ENCODE measurements around the gene TRIM69.
"Not testable (repeated sequence)": the region's sequence is repeated elsewhere in the genome, so short reads cannot be mapped to it uniquely, and the experiment has no call there.

TRIM69 gene

DNA sequence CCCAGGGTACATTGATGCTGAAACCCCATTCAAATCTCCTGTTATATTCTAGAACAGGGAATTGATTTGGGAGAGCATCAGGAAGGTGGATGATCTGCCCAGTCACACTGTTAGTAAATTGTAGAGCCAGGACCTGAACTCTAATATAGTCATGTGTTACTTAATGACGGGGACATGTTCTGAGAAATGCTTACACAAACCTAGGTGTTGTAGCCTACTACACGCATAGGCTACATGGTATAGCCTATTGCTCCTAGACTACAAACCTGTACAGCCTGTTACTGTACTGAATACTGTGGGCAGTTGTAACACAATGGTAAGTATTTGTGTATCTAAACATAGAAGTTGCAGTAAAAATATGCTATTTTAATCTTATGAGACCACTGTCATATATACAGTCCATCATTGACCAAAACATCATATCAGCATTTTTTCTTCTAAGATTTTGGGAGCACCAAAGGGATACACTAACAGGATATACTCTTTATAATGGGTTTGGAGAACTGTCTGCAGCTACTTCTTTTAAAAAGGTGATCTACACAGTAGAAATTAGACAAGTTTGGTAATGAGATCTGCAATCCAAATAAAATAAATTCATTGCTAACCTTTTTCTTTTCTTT is 19.2 kb upstream of the TRIM69 start:
- no peak for DNase-seq

DNA sequence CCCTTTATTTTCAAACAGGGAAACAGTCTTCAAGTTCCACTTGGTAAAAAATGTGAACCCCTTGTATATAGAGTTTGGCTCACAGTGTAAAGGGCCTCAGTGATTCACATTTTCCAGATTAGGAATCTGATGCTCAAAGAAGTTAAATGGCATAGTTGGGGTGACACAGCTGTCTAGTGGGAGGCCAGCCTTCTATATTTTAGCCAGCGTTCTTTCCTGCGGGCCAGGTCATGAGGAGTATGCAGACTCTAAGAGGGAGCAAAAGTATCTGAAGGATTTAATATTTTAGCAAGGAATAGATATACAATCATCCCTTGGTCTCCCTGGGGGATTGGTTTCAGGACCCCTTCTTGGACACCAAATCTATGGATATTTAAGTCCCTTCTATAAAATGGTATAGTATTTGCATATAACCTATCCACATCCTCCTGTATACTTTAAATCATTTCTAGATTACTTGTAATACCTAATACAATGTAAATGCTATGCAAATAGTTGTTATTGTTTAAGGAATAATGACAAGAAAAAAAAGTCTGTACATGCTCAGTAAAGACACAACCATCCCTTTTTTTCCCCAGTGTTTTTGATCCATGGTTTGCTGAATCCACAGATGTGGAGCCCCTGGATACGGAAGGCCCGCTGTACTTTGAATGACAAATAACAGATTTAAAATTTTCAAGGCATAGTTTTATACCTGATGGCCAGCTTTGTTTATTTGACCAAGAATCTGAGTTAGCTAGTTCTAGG is 18.0 kb upstream of the TRIM69 start:
- DNase-seq, result no peak

DNA sequence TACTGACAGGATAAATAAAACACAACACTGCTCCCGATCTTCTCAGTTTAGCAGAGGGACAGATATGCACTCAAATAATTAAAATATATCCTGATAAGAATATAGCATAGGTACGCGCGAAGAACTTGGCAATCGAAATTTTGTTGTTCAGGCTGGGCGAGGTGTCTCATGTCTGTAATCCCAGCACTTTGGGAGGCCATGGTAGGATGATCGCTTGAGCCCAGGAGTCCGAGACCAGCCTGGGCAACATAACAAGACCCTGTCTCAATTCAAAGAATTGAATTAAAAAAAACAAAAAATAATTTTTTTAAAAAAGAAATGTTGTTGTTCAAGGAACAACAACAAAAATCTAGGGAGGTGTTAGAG is 17.4 kb upstream of the TRIM69 start:
- DNase-seq, result no peak

DNA sequence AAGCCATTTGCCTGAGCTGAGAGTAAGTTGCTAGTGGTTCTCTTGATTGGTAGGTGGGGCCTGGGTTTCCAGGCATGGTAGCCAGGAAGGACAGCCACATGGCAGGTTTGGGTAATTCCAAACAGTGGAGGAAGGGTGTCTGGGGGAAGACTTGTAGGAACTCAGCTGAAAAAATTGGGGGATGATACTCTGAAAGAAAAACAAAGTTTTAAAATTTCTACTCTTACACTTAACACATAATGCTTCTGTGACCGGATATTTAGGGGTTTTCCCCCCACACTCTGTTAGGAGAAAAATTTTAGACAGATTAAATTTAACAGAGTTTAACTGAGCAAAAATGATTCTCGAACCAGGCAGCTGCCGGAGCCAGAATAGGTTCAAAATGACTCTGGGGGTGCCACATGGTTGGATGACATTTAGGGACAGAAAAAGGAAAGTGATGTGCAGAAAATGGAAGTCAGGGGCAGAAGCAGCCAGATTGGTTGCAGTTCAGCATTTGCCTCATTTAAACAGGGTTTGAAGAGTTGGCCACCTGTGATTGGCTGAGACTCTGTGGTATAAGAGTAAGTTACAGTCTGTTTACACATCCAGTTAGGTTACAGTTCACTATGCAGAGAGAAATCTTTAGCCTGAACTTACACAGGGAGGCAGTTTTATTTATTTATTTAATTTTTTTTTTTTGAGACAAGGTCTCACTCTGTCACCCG is 16.9 kb upstream of the TRIM69 start:
- DNase-seq, result peak; percentile 79

DNA sequence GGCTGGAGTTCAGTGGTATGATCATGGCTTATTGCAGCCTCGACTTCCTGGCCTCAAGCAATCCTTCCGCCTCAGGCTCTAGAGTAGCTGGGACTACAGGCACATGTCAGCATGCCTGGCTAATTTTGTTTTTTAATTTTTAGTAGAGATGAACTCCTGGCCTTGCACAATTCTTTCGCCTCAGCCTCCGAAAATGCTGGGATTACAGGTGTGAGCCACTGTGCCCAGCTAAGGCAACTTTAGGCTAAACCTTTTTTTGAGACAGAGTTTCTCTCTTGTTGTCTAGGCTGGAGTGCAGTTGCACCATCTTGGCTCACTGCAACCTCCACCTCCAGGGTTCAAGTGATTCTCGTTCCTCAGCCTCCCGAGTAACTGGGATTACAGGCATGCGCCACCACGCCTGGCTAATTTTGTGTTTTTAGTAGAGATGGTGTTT is 16.3 kb upstream of the TRIM69 start:
- DNase-seq, result not testable (repeated sequence)

DNA sequence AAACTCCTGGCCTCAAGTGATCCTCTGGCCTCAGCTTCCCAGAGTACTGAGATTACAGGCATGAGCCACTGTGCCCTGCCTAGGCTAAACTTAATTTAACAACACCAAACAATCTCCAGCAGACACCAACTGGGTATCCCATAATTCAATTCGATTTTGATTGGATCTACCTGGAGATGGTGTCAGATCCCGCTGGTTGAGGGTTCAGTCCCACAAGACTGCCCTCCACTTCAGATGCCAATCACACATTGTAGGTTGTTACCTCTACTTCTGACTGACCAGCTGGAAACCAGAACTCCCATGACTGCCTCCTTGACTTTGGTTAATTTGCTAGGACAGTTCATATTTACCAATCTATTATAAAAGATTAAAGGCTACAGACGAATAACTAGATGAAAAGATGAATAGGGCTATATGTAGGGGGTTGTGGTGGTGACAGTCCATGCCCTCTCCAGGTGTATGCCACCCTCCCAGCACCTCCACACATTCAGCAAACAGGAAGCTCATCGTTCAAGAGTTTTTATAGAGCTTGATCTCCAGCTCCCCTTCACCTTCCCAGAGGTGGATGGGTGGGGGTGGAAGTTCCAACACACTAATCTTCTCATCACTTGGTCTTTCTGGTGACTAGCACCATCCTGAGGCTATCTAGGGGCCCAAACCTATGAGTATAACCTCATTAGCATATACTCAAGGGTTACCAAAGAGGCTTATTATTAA is 15.7 kb upstream of the TRIM69 start:
- DNase-seq, result no peak

DNA sequence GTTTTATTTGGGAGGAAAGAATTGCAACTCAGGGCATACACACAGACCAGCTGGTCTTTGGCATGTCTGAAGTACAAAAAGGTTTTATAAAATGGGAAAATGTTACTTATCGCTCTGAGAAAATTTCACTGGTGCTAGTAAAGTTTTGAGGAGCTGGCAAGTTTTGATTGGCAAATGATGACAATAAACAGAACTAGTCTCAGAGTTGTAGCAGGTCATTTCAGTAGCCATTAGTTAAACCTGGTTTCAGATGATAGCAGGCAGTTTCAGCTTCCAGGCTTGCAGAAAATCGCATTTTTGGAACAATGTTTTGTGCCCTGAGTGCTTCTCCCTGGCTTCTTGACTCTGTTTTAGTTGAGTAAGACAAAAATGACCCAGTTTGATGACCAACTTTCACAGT is 14.3 kb upstream of the TRIM69 start:
- no peak for DNase-seq

DNA sequence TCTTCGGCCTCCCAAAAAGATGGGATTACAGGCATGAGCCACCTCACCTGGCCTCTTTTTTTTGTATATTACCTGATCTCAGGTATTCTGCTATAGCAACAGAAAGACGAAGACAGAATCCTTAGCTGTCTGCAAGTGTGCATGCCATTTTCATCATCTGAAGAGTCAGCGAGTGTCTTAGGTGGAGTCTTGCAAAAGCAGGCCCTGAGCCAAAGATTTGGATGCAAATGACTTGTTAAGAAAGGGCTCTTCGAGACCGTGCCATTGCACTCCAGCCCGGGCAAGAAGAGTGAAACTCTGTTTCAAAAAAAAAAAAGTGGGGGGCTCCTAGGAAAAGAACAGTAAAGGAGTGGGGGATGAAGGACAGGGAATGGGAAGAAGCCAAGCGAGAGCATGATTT is 10.2 kb upstream of the TRIM69 start:
- no peak for DNase-seq

DNA sequence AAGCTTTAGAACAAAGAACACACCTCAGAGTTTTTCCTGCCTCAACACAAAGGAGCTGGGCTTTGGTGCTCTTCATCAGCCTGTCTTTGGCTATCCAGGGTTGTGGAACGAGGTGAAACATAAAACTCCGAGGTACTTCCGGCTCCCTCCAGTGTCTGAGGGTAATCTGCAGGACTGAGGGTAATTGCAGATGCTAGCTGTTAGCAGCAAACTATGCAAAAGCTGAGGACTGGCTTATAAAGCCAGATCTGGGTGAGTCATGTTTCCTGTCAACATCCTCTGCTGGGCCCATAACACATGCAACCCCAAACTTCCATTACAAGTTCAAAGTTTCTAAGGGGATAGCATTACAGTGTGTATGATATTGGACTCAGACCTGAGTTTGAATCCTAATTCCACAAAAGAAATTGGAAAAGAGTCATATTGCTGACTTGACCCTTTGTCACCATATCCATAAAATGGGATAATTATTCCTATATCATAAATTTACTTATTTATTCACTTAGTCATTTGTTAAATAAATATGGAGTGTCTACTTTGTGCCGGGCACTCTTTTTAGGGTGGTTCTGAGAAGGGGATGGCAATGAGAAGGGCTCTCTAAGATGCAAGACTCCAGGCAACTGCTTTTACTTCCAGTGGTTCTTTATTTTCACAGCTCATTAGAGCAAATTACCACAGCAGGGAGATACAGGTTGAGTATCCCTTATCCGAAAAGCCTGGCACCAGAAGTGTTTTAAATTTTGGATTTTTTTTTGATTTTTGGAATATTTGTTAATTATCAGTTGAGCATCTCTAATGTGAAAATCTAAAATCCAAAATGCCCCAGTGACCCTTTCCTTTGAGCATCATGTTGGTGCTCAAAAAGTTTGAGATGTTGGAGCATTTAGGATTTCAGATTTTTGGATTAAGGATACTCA is 9.5 kb upstream of the TRIM69 start:
- DNase-seq, result peak; percentile 75

DNA sequence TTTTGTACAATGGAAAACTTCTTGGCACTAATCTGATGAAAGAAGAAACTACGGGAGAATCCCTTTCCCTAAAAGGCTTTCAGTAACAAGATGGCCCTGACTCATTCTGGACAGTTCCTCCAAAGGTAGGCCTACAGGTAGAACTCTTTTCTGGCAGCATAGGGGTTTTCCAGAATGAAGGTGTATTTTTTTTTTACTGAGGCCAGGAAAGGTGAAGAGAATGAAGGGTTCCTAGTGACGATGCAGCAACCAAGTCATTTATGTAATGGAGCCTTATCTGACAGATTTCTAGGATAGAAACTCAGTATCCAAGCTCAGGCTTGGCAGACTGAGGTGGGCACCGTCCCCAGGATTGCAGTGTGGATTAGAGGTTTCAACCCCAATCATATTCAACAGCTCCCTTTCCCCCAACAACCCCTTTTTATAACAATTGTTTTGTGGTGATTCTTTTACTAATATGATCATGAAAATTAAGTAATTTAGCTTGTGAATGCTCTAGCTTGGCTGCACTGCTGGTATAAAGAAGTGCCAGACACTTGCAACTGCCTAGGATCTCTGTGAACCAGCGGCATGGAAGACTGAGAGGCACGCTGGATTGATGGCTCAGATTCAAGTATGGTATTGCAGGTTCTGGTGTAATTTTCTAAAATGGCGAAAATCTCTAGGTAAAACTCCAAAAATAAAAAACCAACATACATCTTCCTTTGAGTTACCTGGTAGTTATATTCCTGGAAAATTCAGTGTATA is 8.7 kb upstream of the TRIM69 start:
- DNase-seq, result no peak

DNA sequence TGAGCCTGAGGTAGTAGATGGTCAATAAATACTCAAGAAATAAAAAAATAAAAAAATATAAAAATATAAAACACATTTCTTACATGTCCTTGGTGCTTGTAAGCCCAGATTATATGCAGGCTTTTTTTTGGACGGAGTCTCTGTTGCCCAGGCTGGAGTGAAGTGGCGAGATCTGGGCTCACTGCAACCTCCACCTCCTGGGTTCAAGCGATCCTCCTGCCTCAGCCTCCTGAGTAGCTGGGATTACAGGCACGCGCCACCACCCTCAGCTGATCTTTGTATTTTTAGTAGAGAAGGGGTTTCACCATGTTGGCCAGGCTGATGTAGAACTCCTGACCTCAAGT is 8.1 kb upstream of the TRIM69 start:
- not testable (repeated sequence) for DNase-seq

DNA sequence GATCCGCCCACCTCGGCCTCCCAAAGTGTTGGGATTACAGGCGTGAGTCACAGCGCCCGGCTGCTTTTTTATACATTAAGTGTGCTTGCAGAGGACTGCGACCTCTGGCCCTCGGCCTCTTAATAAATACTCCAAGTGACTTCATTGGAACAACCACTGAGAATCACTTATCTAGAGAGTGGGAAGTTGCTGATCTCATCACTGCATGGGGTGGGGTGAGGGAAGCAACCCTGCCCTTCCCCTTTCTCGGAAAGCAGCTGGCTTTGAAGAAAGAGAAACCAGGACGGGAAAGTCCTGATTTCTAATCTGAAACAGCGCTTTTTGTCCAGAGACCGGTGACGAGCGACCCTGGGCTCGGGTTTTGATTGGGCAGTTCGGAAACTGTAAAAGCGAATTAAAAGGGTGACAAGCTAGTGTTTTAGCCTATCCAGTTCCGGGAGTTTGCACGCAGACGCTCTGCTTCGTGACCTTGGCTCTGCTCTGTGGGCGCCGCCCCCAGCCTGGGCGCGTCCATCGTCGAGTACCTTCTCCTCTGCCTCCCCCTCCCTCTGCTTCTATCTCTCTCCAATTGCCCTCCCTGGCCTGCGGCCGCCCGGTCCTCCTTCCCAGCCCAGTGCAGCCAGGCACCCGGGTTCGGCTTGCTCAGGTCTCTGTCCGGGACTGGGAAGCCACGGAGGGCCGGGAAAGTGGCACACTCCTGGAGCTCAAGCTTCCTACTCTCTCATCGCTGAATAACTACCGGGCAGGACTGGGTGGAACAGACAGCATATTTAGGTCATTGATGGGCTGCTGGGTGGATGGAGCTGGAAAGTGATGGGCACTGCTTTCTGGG is 7.5 kb upstream of the TRIM69 start:
- peak; percentile 96 for DNase-seq

DNA sequence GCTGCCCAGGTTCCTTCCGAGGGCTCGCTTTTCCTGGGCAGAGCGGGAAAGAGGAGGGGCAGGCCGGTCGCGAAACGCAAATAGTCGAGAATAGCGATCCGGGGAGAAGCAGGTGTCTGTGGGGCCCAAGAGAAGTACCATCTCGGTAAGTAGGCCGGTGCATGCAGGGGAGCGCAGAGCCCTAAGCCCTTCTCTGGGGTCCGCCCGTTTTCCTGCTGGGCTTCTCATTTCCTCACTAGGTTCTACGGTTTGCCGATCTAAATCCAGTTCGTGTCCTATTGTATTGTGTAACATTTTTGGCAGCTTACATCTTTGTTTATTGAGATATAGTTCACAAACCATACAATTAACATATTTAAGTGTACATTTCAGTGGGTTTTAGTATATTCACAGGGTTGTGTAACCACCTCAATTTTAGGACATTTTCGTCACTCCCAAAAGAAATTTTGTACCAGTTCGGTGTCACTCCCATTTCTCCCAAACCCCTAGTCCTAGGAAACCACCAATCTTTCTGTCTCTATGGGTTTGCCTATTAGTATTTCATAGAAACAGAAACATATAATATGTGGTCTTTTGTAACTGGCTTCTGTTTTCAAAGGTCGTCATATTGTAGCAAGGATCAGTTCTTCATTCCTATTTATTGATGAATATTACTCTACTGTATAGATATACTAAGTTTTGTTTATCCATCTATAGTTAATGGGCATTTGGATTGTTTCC is 6.8 kb upstream of the TRIM69 start:
- DNase-seq, result peak; percentile 57

DNA sequence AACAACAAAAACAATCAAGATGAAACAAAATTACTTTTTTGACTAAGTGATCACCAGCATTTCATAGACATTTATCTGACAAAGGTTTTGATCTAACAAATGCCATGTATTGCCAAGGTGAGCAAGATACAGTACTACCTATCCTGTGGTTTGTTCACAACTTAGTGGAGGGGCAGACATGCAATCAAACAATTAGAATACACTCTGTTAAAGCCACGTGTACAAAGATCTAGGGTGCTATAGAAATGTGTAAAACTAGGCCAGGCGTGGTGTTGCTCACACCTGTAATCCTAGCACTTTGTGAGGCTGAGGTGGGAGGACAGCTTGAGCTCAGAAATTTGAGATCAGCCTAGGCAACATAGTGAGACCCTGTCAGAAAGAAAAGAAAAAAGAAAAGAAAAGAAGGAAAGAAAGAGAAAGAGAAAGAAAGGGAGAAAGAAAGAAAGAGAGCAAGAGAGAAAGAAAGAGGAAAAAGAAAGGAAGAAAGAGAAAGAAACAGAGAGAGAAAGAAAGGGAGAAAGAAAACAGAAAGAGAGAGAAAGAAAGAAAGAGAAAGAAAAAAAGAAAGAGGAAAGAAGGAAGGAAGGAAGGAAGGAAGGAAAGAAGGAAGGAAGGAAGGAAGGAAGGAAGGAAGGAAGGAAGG is 1.4 kb upstream of the TRIM69 start:
- no peak for DNase-seq

DNA sequence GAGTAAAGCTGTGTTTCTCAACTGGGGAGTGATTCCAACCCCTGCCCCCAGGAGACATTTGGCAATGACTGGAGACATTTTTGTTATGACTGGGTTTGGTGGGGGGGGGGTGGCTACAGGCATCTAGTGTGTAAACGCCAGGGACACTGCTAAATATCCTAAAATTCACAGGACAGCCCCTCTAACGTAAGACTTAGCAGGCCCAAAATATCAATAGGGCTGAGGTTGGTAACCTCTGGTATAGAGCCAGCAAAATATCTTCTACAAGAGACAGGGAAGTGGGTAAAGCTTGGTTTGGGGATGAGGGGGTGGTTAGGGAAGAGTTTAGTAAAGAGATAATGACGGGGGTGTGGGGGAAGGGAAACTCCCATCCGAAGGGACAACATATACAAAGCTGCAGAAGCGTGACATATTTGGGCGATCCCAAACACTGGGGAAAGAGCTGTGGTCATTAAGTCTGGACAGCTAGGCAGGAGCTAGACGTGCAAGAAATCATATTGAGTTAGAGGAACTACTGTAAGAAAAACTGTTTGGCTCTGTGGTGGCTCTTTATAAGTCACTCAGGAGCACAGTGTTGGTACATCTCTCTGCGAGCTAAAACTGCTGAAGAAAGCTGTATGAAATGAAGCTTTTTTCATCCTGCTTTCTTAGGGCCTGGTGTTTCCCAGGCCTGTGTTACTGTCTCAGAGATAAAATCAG is 697 bp upstream of the TRIM69 start:
- DNase-seq, result peak; percentile 73

DNA sequence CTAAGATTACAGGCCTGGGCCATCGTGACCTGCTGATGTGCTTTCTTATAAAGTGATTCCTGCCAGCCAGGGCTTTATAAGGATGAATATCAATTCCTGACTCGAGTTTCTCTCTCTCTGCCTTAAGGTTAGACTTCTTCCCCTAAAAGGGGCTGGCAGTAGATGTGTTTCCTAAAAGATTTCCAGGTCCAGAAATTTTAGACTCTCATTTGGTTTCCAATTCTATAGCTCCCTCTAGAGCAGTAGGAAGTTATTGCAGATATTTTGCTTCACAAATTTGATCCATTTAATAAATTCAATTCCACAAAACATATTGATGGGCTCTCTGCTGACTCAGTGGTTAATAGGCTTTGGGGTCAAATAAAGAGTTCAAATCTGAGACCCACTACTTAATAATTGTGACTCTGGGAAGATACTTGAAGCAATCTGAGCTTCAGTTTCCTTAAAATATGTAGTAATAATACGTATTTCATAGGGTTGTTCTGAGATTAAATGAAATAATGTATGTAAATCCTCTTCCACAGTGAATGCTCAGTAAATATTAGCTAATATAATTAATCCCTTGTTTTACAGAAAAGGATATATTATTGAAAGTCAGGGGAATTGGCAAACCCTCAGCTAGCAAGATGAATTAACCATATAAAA is 2.1 kb downstream of the TRIM69 start:
- DNase-seq, result no peak

DNA sequence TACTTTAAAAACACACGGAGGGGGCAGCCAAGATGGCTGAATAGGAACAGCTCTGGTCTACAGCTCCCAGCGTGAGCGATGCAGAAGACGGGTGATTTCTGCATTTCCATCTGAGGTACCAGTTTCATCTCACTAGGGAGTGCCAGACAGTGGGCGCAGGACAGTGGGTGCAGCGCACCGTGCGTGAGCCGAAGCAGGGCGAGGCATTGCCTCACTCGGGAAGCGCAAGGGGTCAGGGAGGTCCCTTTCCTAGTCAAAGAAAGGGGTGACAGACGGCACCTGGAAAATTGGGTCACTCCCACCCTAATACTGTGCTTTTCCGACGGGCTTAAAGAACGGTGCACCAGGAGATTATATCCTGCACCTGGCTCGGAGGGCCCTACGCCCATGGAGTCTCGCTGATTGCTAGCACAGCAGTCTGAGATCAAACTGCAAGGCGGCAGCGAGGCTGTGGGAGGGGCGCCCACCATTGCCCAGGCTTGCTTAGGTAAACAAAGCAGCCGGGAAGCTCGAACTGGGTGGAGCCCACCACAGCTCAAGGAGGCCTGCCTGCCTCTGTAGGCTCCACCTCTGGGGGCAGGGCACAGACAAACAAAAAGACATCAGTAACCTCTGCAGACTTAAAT is 3.0 kb downstream of the TRIM69 start:
- DNase-seq, result not testable (repeated sequence)

DNA sequence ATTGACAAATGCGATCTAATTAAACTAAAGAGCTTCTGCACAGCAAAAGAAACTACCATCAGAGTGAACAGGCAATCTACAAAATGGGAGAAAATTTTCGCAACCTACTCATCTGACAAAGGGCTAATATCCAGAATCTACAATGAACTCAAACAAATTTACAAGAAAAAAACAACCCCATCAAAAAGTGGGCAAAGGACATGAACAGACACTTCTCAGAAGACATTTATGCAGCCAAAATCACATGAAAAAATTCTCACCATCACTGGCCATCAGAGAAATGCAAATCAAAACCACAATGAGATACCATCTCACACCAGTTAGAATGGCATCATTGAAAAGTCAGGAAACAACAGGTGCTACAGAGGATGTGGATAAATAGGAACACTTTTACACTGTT is 7.1 kb downstream of the TRIM69 start:
- DNase-seq, result not testable (repeated sequence)
